LNCAP (cell line): ENCODE results near the gene ALDH18A1.

Experiments
- CTCF ChIP-seq: fragments of 450-650 bp; IDR thresholded peaks from 2 replicates; pipeline ENCODE4 v1.5.1; 2017; ENCODE audit warnings: mild to moderate bottlenecking

Gene ALDH18A1

DNA sequence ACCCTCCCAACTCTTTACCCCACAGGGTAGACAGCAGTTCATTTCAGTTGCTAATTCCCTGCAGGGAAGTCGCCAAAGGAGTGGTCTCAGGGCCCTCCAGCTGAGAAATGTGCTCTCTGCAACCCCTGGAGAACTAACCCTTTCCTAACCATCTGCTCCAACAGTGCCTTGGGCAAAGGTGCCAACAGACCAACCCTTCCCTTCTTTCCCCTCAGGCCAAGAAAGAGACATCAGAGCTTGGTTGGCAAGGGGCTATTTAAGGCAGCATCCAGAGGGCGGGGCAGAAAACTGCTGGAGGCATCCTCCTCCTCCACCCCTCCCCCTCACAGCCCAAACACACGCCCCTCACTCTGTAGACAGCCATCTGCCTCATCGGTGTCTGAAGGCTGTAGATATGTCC is 97.0 kb downstream of the ALDH18A1 start:
- no peak for TF ChIP-seq CTCF

DNA sequence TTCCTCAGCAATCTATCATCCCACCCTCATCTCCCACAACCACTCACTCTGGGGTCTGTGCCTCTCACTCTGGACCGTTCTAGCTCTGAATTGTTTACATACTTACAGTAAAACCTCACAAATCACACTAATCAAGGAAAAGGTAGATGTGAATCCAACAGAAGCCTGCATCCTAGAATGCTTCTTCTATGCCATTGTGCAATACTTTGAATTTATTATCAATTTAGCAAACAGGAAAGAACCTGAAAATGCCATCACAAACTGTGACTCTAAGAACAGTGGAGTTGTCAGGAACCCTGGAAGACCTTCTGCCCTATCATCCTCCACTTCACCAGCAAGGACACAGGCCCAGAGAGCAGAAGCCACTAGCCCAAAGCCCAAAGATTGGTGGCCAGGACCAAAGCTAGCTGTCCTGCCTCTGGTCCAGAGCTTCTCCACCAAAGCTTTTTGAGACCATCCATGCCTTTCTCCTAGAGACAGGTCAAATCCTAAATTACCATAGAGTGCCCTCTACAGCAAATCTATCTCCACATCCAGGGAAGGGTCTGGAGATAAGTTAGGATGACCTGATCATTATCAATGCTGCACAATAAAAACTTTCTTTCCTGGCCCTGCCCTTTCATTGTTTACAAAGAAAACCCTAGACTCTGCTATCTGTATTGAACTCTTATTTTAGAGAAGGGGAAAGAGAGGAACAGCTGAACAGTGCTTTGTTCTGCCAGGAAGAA is 97.8 kb downstream of the ALDH18A1 start:
- no peak for TF ChIP-seq CTCF

DNA sequence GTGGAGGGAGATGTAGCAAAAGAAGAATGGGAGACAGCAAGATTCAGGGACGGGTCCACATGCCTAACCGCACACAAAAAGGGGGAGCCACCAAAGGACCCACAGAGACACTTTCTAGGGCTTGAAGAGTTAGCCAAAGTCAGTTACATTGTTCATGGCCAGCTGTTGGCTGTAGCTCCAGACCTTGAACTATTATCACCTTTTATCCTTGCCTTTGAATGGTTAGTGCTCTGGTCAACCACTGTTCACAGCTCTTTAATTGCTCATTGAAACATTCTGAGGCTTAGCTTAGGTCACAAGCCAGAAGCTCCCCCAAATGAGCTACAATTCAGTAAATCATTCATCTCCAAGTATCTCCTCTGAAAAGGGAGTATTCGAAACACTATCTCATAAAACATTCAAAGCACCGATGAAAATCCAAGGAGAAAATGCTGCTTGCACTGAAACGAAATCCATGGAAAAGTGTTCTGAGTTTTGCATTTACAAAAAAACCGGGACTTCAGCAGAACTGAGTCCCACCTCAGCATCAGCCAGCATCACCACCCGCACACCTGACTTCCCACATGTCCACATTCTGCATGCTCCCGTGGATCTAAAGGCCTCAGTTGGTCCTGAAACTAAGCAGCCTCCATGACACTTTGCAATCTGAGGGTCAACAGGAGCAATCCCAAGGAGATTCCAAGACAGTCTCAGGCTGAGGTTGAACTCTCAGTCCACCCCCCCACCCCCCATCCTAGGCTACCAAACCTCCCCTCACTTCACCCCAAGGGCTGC is 99.3 kb downstream of the ALDH18A1 start:
- TF ChIP-seq CTCF = no peak
